IMR-90 (cell line): ENCODE measurements around the gene MLIP.

Source experiments
- CTCF ChIP-seq: conservative IDR thresholded peaks from 2 replicates; pipeline ENCODE4 v1.5.1; 2012; ENCODE audit warnings: mild to moderate bottlenecking, low read depth, low read length, improper control_type of control experiment
- NFE2L2 ChIP-seq: fragments of 150-350 bp; IDR thresholded peaks from 2 replicates; pipeline ENCODE4 v1.6.1; 2016; ENCODE audit warnings: low read depth, mild to moderate bottlenecking, low read length
- POLR2A ChIP-seq: IDR thresholded peaks from 2 replicates; pipeline ENCODE4 v1.6.1; 2012; ENCODE audit warnings: mild to moderate bottlenecking, low read depth, low read length
- RAD21 ChIP-seq: IDR thresholded peaks from 2 replicates; pipeline ENCODE4 v1.6.1; 2012; ENCODE audit warnings: low read length, improper control_type of control experiment
- RFX5 ChIP-seq: IDR thresholded peaks from 2 replicates; pipeline ENCODE4 v1.8.0; 2012; ENCODE audit warnings: low read depth, mild to moderate bottlenecking, low read length, moderate library complexity

GRCh38 chr6:54106727-54107126 is 4.5 kb upstream of the MLIP start:
- TF ChIP-seq NFE2L2 (no peak), RFX5 (no peak), RAD21 (no peak), CTCF (no peak), POLR2A (no peak)
